OCI-M2 (cell line): Measurements from ENCODE around the gene FTSJ3.
"Not testable (repeated sequence)": the region's sequence is repeated elsewhere in the genome, so short reads cannot be mapped to it uniquely, and the experiment has no call there.

Experiments
- DNase-seq: peaks from one replicate; lab custom pipeline; 2025; ENCODE audit not compliant: unreplicated experiment; lab: John Stamatoyannopoulos, UW

Gene FTSJ3

DNA sequence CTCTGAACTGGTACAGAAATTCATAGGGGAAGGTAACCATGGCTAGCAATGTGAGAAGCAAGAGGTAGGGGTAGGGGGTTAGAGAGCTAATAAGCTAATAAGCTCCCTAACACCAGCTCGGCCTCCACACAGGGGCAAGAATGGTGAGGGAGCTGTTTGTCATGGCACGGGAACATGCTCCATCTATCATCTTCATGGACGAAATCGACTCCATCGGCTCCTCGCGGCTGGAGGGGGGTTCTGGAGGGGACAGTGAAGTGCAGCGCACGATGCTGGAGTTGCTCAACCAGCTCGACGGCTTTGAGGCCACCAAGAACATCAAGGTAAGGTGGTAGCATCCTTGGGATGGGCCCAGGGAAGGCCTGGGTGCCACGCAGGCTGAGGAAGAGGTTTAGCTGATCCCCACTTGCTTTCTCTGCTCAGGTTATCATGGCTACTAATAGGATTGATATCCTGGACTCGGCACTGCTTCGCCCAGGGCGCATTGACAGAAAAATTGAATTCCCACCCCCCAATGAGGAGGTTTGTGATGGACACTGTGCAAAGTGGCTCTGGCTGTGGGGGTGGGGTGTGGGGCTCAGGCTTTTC, 3.5 kb upstream of the FTSJ3 start:
- DNase-seq: no peak

DNA sequence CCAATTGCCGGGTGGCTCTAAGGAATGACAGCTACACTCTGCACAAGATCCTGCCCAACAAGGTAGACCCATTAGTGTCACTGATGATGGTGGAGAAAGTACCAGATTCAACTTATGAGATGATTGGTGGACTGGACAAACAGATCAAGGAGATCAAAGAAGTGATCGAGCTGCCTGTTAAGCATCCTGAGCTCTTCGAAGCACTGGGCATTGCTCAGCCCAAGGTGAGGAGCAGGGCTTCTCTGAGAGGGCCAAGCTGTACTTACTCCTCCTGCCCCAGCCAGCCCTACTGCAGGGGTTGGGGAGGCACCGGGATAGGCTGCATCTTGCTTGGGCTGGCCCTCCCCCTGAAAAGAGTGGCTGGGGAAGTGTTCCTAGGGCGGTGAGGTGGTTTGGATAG, 2.8 kb upstream of the FTSJ3 start:
- no peak for DNase-seq

- no peak for DNase-seq
These were observed 1.5 kb upstream of the FTSJ3 start for GRCh38 chr17:63828936-63829335.

- no peak for DNase-seq
These were observed 348 bp upstream of the FTSJ3 start for GRCh38 chr17:63827801-63828221.

DNA sequence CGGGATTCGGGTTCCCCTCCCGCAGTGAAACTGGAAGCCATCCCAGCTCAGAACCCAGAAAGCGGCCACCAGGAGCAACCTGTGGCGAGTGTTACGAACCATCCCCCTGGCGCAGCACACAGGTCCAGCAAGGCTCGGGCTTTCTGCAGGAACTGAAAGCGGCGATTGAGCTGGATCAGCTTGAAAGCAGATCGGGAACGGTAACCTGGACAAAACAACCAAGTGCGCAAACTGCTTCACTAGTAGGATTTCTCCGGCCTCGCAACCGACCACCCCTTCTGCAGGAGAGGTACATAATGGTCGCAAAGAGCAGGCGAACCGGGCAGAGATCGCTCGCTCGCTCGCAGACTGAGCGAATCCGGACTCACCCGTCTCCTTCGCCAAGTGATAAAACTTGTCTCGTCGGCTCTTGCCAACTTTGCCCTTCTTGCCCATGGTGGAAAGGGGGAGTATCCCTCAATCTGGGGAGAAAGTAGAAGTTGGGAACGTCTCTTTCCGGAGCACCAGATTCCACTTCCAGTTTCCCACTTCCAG, 928 bp downstream of the FTSJ3 start:
- DNase-seq: no peak

DNA sequence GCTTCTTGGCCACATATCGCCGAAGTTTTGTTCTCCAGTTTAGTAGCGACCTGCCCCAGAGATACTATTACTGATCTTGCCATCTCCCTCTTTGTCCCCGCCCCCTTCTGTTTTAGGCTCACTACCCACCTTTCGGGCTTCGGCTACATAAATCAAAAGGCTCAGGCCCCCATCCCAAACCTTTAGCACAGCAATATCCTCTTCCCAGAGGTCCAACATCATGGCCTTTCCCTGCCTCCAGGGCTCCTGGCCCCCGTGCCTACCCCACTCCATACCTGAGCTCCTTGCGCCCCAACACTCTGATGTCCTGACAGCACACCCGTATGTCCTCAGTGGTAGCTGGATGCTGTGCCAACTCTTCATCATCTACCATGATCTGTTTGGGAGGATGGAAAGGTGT, 3.1 kb downstream of the FTSJ3 start:
- DNase-seq: no peak

DNA sequence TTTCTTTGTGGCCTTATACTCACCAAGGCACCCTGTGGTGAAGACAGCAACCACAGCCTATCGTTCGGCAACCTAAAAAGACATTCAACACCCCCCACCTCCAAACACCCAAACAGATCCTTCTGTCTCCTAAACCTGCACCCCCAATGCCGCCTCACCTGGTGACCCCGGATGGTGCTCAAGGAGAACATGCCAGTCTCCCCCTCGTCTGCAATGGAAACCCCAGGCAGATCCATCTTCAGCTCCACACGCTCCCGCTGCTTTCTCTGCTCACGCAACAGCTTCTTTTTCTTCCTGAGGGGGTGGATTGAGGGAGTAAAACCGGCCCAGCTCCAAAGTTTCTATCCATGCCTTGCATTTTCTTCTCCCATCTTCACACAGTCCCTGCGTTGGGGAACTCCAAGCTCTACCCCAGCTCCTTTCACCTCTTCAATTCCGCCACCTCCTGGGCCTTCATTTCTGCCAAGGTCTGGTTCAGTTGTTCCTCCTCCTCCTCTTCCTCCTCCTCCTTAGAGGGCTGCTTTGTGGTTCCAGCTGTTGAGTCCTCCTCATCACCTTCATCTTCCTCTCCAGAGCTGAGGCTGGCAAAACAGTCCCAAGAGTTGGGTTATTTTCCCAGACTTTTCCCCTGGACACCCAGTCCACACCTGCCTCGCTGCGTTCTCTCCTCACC, 3.7 kb downstream of the FTSJ3 start:
- no peak for DNase-seq

DNA sequence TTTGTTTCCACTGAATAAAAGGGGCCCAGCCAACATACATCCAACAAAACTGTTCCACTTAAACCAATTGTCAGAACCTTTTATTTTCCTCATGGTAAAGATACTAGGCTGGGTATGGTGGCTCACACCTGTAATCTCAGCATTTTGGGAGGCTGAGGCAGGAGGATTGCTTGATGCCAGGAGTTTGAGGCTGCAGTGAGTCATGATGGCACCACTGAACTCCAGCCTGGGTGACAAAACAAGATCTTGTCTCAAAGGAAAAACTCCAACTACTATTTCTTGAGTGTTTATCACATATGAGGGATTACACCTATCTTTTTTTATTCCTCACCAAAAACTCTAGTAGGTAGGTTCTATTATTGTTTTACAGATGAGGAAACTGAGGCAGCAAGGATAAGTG, 4.9 kb downstream of the FTSJ3 start:
- no peak for DNase-seq

DNA sequence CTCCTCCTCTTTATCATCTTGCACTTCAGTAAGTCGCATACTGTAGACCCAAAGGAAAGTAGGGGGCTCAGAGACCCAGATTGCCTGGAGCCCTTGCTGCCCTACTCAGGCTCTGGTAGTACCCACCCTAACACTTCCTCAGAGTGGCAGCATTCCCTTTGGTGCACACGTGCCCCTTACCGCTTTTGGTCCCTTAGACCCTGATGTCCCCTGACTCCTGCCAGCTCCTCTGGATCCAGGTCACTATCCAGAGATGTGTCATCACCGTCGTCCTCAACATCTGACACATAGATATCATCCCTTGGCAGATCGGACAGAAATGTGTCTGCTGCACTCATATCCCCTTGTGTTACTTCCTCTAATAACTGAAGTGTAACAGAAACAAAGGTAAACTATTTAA, 5.7 kb downstream of the FTSJ3 start:
- no peak for DNase-seq

- DNase-seq: no peak
These were observed 6.4 kb downstream of the FTSJ3 start for GRCh38 chr17:63820963-63821561.

DNA sequence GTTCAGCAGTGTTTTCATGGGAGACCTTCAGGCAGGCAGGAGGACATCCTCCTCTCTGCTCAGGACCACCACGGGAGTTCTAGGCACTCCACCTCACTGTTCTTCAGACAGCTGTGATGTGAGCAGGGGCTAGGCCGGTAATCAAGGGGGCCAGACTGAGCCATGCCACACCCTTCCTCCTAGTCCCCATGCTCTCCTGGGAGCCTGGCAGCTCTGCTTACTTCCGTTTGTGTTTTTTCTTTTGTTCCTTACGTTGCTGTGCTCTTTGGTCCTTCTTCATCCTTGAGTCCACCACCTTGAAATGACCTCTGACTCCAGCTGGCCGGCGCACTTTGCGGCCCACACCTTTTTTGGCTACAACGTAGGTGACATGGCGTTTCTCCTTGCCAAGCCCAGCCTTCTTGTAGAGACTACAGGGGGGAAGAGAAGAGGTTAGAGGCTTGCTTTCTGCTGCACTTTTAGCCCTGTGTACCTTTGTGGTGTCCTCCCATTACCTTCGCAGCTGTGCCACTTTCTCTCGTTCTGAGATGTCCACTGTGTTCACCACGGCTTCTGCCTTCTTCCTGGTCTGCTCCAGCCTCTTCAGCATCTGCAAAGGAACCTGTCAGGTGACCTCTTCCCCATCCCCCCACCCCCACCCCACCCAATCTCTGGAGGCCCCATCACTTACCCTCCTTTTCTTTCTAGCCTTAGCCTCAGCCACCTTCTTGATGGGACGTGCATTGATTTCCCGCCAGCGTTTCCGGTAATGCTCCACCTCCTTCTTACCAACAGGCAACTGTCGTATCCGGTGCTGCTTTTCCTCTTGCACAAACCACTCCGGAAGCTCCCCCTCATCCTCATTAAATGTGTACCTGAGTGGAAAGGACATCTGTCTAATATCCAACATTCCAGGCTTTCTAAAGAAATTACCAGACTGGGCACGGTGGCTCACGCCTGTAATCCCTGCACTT, 7.6 kb downstream of the FTSJ3 start:
- no peak for DNase-seq

DNA sequence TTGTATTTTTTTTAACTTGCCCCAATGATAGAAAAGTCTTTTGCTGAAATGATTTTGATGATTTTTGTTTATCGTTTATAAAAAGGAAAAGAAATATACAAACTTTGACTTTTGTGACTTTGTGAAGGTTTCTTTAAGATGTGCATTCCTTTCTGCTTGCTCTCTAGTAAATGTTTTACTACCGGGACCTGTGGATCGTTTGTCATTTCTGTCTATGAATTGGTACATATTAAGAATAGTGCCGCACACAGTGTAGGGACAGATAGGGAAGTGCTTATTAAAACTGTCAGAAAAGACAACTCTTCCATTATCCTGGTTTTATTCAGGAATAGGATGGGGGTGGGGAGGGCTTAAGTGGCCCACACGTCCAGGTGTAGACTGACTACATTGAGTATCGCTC, 8.3 kb downstream of the FTSJ3 start:
- DNase-seq: no peak

DNA sequence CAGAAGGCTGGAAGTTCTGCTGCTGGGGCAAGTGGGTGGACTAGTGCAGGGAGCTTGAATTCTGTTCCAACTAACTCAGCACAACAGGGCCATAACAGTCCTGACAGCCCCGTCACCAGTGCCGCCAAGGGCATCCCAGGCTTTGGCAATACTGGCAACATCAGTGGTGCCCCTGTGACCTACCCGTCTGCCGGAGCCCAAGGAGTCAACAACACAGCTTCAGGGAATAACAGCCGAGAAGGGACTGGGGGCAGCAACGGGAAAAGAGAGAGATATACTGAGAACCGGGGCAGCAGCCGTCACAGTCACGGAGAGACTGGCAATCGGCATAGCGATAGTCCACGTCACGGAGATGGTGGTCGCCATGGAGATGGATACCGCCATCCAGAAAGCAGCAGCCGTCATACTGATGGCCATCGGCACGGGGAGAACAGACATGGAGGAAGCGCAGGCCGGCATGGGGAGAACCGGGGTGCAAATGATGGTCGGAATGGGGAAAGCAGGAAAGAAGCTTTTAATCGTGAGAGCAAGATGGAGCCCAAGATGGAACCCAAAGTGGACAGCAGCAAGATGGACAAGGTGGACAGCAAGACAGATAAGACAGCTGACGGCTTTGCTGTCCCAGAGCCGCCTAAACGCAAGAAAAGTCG, 9.6 kb downstream of the FTSJ3 start:
- no peak for DNase-seq

- no peak for DNase-seq
These were observed 10.8 kb downstream of the FTSJ3 start for GRCh38 chr17:63816669-63817068.

DNA sequence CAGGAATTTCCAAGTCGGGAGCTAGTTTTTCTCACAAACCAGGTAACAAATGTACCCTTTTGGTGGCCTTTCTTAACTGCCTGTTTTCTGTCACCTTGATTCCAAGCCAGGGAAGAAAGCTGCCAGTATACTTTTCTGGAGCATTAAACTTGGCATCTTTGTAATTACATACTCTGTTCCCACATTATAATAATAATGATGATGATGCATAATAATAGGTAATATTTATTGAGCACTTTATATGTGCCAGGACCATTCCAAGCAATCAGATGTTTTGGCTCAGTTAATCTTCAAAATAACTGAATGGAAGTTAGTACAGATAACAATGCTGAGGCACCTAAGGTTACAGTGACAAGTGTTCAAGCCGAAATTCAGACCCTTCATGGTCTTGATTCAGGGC, 11.3 kb downstream of the FTSJ3 start:
- no peak for DNase-seq

DNA sequence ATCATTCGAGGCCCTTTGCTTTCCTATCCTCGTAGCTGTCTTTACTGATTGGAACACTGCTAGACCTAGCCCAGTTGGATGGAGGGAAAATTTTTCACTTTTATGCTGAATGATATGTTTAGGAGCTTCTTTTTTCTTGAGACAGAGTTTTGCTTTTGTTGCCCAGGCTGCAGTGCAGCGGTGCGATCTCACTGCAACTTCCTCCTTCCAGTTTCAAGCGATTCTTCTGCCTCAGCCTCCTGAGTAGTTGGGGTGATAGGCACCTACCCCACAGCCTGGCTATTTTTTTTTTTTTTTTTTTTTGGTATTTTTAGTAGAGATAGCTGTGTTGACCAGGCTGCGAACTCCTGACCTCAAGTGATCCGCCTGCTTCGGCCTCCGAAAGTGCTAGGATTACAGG, 17.5 kb downstream of the FTSJ3 start:
- no peak for DNase-seq

GRCh38 chr17:63805591-63805990, 21.9 kb downstream of the FTSJ3 start:
- no peak for DNase-seq

GRCh38 chr17:63804328-63804727, 23.1 kb downstream of the FTSJ3 start:
- no peak for DNase-seq

- DNase-seq: no peak
These were observed 26.7 kb downstream of the FTSJ3 start for GRCh38 chr17:63800783-63801182.

DNA sequence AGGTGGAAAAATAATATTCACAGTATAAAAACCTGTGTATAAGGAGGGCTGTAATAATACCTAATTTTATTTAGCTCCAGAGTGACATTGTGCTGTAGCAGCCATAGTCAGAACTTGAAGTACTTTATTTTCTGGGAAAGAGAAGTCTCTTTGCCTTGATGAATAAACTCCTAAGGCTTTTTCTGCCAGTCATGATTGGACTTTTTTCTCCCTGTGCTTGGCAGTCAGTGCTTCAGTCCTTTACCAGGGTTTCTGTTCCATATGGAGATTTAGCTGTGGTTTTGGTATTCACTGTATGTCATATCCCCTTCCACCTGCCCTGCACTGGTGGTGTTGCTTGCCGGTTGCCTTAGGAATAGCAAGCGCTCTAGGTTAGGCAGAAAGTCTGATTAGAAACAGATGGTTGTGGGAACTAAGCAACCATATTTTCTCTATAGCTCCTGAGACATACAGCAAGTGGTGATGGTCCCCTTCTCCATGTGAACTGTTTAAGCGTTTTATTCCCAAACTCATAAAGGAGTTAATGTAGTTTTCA, 28.8 kb downstream of the FTSJ3 start:
- no peak for DNase-seq

DNA sequence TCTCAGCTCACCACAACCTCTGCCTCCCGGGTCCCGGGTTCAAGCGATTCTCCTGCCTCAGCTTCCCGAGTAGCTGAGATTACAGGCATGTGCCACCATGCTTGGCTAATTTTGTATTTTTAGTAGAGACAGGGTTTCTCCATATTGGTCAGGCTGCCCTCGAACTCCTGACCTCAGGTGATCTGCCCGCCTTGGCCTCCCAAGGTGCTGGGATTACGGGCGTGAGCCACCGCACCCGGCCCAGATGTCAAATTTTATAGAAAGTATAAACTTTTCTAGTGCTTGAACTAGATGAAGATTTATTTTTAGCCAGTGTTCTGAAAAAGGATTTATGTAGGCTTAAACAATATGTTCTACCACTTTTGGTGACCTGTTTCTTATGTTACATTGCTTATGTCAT, 31.1 kb downstream of the FTSJ3 start:
- not testable (repeated sequence) for DNase-seq
